22Rv1 (cell line): ENCODE measurements around the gene ERVH48-1.

Experiments
- CTCF ChIP-seq: fragments of 450-650 bp; IDR thresholded peaks from 2 replicates; pipeline ENCODE4 v1.5.1; 2017; ENCODE audit warnings: mild to moderate bottlenecking
- ZFX ChIP-seq: fragments of 450-650 bp; IDR thresholded peaks from 2 replicates; pipeline ENCODE4 v1.6.1; 2017; ENCODE audit warnings: antibody characterized with exemption, borderline replicate concordance

- TF ChIP-seq CTCF (no peak), ZFX (no peak)
Measured at GRCh38 chr21:42887326-42887725, 38.1 kb downstream of the ERVH48-1 start.
